GM18508 (cell line): ENCODE data around the gene PARD3.
"Not testable (repeated sequence)": the region's sequence is repeated elsewhere in the genome, so short reads cannot be mapped to it uniquely, and the experiment has no call there.

ENCODE experiments used
- ATAC-seq: cut with Tn5 transposase; IDR thresholded peaks from one replicate; pipeline ENCODE4 v1.9.1; 2021; ENCODE audit warnings: moderate number of reproducible peaks; ENCODE audit not compliant: insufficient read depth, unreplicated experiment

Gene PARD3

DNA sequence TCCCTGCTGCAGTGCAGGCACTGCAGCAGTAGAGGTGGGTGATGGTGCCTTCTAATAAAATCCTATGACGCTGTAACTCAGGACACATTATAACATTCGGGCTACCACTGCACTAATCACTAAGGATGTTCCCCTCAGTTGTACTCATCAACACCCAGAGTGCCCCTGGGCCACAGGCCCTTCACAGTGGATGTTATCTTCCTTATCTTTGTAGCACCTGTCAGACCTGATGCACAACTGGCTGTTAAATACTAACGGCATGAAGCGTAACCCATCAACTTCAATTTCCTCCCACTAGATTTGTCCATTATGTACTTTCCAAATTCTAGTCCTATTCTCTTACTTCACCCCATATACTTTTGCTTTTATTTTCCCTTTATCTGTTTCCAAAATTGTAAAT is 66.3 kb downstream of the PARD3 start:
- no peak for ATAC-seq

DNA sequence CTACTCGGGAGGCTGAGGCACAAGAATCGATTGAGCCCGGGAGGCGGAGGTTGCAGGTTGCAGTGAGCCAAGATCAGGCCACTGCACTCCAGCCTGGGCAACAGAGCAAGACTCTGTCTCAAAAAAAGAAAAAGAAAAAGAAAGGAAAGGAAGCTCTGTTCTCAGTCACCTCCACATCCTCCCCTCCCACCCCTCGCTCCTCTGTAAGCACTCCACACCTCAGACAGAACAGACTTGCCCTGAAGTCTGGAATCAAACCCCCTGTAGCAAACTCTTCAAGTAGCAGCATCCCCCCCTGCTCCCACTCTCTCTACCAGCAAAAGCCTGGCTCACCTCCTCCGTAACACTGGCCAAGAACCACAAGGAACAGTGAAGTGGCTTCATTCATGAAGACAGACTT is 66.7 kb downstream of the PARD3 start:
- no peak for ATAC-seq

DNA sequence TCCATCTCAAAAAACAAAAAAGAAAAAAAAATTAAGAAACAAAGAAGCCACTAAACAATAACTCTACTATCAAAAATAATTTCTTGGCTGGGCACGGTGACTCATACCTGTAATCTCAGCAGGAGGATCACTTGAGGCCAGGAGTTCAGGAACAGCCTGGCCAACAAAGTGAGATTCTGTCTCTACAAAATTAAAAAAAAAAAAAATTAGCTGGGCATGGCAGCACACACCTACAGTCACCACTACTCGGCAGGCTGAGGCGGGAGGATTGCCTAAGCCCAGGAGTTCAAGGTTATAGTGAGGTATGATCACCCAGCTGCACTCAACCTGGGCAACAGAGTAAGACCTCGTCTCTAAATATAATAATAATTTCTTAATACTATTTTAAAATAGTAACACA is 69.0 kb downstream of the PARD3 start:
- no peak for ATAC-seq

GRCh38 chr10:34745244-34745643 is 69.9 kb downstream of the PARD3 start:
- ATAC-seq: no peak

- ATAC-seq: no peak
Observed at GRCh38 chr10:34744590-34744989, 70.5 kb downstream of the PARD3 start.

DNA sequence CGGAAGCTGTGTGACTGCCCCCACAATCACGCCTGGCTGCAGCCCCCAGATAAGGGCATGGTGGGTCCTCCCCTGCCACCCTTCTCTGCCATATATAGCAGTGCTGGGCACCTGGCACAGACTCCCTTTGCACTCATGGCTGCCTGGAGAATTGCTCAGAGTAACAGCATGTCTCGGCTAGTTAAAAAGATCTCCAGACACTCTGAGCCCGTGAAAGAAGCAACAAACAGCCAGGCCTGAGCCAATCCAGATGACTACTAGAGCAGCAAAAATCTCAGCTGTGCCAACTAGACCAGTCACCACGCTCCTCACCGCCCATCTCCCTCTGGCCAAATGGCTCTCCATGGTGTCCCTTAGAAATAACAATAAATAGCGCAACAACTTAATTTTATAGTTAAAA is 71.3 kb downstream of the PARD3 start:
- ATAC-seq: no peak

- ATAC-seq: no peak
Observed at GRCh38 chr10:34742456-34742855, 72.6 kb downstream of the PARD3 start.

GRCh38 chr10:34741087-34741486 is 74.0 kb downstream of the PARD3 start:
- ATAC-seq: not testable (repeated sequence)

GRCh38 chr10:34740321-34740720 is 74.8 kb downstream of the PARD3 start:
- no peak for ATAC-seq

- ATAC-seq: no peak
Observed at GRCh38 chr10:34739915-34740314, 75.2 kb downstream of the PARD3 start.

DNA sequence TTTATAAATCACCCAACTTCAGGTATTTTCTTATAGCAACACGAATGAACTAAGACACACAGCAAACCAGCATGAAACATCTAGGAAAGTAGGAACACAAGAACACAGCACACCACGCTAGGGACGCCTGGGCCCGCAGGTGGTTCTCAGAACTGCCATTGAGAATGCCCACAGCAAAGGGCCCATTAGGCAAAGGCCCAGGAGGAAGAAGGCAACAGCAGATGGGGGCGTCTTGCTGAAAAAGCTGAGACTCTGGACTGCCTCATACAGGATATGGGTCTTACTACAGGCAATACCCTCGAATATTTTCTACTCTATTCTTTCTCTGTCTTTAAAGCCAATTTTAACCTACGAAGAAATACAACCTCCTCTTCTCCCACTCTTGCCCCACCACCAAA is 77.3 kb downstream of the PARD3 start:
- no peak for ATAC-seq

- ATAC-seq: no peak
Observed at GRCh38 chr10:34736976-34737771, 77.9 kb downstream of the PARD3 start.

DNA sequence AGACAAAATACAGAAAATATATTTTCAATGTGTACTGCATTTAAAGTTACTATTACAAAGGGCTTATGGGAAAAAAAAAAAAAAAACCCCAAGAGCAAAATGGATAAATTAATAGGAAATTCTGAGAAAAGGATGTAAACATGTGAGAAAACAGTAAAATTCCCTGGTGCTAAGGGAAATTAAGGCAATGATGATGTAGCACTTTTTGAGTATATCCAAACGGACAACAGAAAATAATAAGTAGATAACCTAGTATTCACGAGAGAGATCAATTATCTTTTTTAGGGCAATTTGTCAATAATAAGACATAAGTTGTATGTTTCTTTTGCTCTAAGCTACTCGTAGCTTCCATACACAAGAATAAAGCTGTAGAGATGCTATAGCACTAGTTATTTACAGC is 80.2 kb downstream of the PARD3 start:
- no peak for ATAC-seq

DNA sequence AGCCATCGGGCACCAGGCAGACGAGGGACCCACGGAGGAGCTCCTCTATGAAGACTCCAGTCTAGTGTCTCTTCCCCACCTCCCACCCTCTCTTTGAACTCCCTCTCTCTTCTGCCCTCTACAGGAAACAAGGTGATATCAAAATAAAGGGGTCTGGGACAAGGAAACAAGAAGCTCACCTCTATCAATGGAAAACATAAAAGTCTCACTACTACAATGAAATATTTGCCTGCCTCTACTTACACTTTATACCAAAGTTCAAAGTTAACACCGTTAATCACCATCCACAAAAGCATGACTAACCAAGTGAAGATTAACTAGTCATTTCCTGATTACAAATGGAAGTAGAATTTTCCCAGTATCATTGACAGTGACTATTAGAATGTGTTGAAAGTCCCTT is 82.2 kb downstream of the PARD3 start:
- no peak for ATAC-seq

DNA sequence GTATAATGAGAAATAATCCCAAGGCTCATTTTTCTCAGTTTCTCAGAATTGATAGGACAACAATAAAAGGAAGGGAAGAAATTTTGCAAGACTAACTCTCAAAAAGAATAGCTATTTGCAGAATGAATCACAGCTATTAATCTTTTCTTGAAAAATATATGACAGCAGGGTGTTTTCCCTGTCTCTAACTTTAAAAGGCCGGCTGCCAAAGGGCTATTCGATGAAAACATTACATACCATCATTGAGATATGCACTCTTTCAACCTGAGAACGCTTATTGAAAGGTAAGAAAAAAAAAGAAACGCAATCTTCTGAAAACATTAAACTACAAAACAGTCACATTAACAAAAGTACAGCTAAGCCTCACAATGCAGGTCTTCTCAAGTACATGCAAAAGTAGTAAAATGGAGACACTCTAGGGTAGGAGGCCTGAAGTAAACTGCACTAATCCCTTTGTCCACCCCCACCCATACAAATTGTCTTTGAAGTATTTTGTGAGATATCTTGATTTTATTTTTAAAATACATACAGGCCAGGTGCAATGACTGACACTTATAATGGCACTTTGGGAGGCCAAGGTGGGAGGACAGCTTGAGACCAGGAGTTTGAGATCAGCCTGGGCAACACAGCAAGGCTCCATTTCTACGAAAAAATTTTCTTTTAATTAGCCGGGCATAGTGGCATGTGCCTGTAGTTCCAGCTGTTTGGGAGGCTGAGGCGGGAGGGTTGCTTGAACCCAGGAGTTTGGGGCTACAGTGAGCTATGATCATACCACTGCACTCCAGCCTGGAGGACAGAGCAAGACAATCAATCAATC is 83.0 kb downstream of the PARD3 start:
- ATAC-seq: no peak

DNA sequence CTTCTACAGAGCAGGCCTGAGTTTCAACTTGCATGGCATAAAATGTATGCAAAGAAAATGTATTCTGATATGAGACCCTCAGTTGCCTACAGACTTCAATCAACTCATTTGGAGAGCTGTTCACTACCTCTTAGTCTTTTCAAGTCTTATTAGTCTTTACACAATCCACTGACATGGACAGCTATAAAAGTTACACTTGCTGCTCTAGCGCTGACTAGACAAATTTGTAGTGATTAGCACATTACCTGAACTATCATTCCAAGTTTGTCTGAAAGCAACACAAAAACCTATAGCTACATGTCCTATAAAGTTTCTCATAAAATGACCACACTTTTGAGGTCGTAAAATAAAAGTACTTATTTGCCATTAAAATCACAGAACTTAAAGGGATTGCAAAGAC is 83.9 kb downstream of the PARD3 start:
- no peak for ATAC-seq

DNA sequence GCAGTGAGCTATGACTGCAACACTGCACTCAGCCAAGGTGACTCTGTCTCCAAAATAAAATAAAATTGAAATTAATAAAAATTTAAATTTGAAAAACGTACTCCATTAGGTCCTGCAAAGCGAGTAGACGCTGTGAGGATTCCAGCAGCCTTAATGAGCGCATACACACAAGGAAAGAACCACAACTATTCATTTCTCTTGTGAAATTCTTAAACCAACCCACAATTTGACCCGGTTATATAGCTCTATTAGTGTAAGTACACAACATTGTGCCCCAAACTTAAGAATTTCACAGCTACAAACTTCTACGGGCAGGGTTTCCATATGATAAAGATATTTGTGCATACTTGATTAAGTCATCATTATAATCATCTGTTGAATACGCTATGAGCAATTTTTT is 84.4 kb downstream of the PARD3 start:
- ATAC-seq: no peak

GRCh38 chr10:34729619-34730018 is 85.5 kb downstream of the PARD3 start:
- no peak for ATAC-seq

- no peak for ATAC-seq
Observed at GRCh38 chr10:34728361-34728760, 86.7 kb downstream of the PARD3 start.

GRCh38 chr10:34727595-34728033 is 87.5 kb downstream of the PARD3 start:
- no peak for ATAC-seq

- no peak for ATAC-seq
Observed at GRCh38 chr10:34726862-34727261, 88.2 kb downstream of the PARD3 start.

DNA sequence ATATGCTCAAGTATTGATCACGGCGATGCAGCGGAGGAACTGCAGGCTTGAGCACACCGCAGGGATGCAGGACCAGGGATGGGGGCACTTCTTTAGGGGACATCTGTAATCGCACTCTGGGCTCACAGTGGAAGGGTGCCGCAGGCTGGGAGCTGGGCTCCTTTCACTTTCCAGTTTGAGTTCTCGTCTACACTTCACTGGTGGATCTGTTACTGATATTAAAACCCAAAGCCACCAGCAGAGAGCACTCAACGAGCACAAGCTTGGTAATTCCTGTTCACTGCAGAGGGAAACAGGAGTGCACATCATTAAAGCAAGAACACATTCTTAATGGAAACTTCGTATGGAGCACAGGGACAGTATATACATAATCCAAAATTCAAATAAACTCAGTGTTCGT is 91.3 kb downstream of the PARD3 start:
- peak; percentile 65 for ATAC-seq
